ENCODE measurements around the gene AAGAB. TPM values are rescaled to one million over a fixed set of nuclear protein-coding genes. Genes with fewer than 3 reads are reported as not detected.

Gene AAGAB
- total and polyA plus RNA-seq, 7 donors = 22.4 to 48.1 (median 34.5) TPM

GRCh38 chr15:67240235-67241131 is 14.0 kb downstream of the AAGAB start:
- TF ChIP-seq POLR2A (IDR thresholded peaks at IDR 0.05) (no peak), CTCF (IDR thresholded peaks at IDR 0.05) (peak in 1 of 4 experiments; percentile 33), POLR2AphosphoS5 (IDR thresholded peaks at IDR 0.05) (no peak), EP300 (IDR thresholded peaks at IDR 0.05) (no peak)
- DNase-seq = no peak
- intact Hi-C loops (cut with DNase I) = no loop called here
- H3K4me1 ChIP-seq = peaks cover 0 to 20% (median 10%) of the 10 kb centered on the region in 4 donors
- peaks cover 0 to 2% (median 0%) of the 10 kb centered on the region in 4 donors for H3K36me3 ChIP-seq
- no peaks in the 10 kb centered on the region for H3K27me3 ChIP-seq
- no peak overlapping the region for H3K4me3 ChIP-seq
- WGBS, 2 donors = 26 to 56% methylated on average over 3 of the region's 3 CpGs
- no peak overlapping the region for H3K27ac ChIP-seq
- no peaks in the 10 kb centered on the region for H3K9me3 ChIP-seq

GRCh38 chr15:67232591-67232990 is 21.9 kb downstream of the AAGAB start:
- 61 to 86% methylated on average over 3 of the region's 3 CpGs for WGBS, 2 donors
- no peaks in the 10 kb centered on the region for H3K9me3 ChIP-seq
- no peaks in the 10 kb centered on the region for H3K27me3 ChIP-seq
- no peak for TF ChIP-seq EP300 (IDR thresholded peaks at IDR 0.05)
- no peak overlapping the region for H3K4me3 ChIP-seq
- H3K4me1 ChIP-seq = no peaks in the 10 kb centered on the region
- no peak overlapping the region for H3K27ac ChIP-seq
- intact Hi-C loops (cut with DNase I) = no loop called here
- peaks cover 0 to 55% (median 15%) of the 10 kb centered on the region in 4 donors for H3K36me3 ChIP-seq
- no peak for DNase-seq

GRCh38 chr15:67230504-67230903 is 24.0 kb downstream of the AAGAB start:
- Histone ChIP-seq H3K36me3 (peaks cover 0 to 54% (median 15%) of the 10 kb centered on the region in 4 donors), H3K4me3 (no peak overlapping the region), H3K27me3 (no peaks in the 10 kb centered on the region), H3K9me3 (no peaks in the 10 kb centered on the region), H3K4me1 (no peaks in the 10 kb centered on the region), H3K27ac (no peak overlapping the region)
- no peak for DNase-seq
- TF ChIP-seq EP300 (IDR thresholded peaks at IDR 0.05) (no peak), POLR2A (IDR thresholded peaks at IDR 0.05) (no peak), CTCF (IDR thresholded peaks at IDR 0.05) (no peak), POLR2AphosphoS5 (IDR thresholded peaks at IDR 0.05) (no peak)
- intact Hi-C loops (cut with DNase I) = no loop called here
- WGBS, 2 donors = 97 to 99% methylated on average over 2 of the region's 2 CpGs

- no peaks in the 10 kb centered on the region for H3K4me1 ChIP-seq
- WGBS, 2 donors = 43 to 72% methylated on average over 1 of the region's 1 CpG
- H3K36me3 ChIP-seq = peaks cover 0 to 40% (median 15%) of the 10 kb centered on the region in 4 donors
- no peak overlapping the region for H3K27ac ChIP-seq
- DNase-seq = no peak
- no peak for TF ChIP-seq CTCF (IDR thresholded peaks at IDR 0.05)
- no peak for TF ChIP-seq POLR2AphosphoS5 (IDR thresholded peaks at IDR 0.05)
- TF ChIP-seq POLR2A (IDR thresholded peaks at IDR 0.05) = no peak
- TF ChIP-seq EP300 (IDR thresholded peaks at IDR 0.05) = no peak
- H3K27me3 ChIP-seq = no peaks in the 10 kb centered on the region
- H3K9me3 ChIP-seq = no peaks in the 10 kb centered on the region
- intact Hi-C loops (cut with DNase I) = no loop called here
- H3K4me3 ChIP-seq = no peak overlapping the region
These were observed 26.2 kb downstream of the AAGAB start for GRCh38 chr15:67228286-67228685.

GRCh38 chr15:67227846-67228245 is 26.6 kb downstream of the AAGAB start:
- H3K9me3 ChIP-seq = no peaks in the 10 kb centered on the region
- intact Hi-C loops (cut with DNase I) = no loop called here
- H3K4me1 ChIP-seq = no peaks in the 10 kb centered on the region
- H3K27ac ChIP-seq = no peak overlapping the region
- whole genome bisulfite sequencing, 2 donors = 85 to 95% methylated on average over 1 of the region's 1 CpG
- peaks cover 0 to 40% (median 15%) of the 10 kb centered on the region in 4 donors for H3K36me3 ChIP-seq
- no peaks in the 10 kb centered on the region for H3K27me3 ChIP-seq
- TF ChIP-seq CTCF (IDR thresholded peaks at IDR 0.05) (no peak), POLR2A (IDR thresholded peaks at IDR 0.05) (no peak), POLR2AphosphoS5 (IDR thresholded peaks at IDR 0.05) (no peak), EP300 (IDR thresholded peaks at IDR 0.05) (no peak)
- no peak overlapping the region for H3K4me3 ChIP-seq
- DNase-seq = no peak
